BLaER1 treated with 17β-estradiol and CSF1 and Interleukin-3, amounts not matched to agents 10 nM and 100 nM (cell line): ENCODE measurements around the gene MPO.

ENCODE experiments used
- H3K27ac ChIP-seq, 11 experiments: shearing (Covaris generic); formaldehyde crosslinking; 2 replicates each; pipeline ENCODE4 v1.8.1; 2022
- H3K27me3 ChIP-seq, 11 experiments: shearing (Covaris generic); formaldehyde crosslinking; 2 replicates each; pipeline ENCODE4 v1.8.1; 2022
- H3K36me3 ChIP-seq, 11 experiments: shearing (Covaris generic); formaldehyde crosslinking; 2 replicates each; pipeline ENCODE4 v1.8.1; 2022
- H3K4me1 ChIP-seq, 10 experiments: shearing (Covaris generic); formaldehyde crosslinking; 2 replicates each; pipeline ENCODE4 v1.8.1; 2022
- H3K4me2 ChIP-seq, 11 experiments: shearing (Covaris generic); formaldehyde crosslinking; 2 replicates each; pipeline ENCODE4 v1.8.1; 2022
- H3K4me3 ChIP-seq, 10 experiments: shearing (Covaris generic); formaldehyde crosslinking; 2 replicates each; pipeline ENCODE4 v1.8.1; 2022
- H3K9ac ChIP-seq, 11 experiments: shearing (Covaris generic); formaldehyde crosslinking; 2 replicates each; pipeline ENCODE4 v1.8.1; 2022
- H3K9me3 ChIP-seq, 11 experiments: shearing (Covaris generic); formaldehyde crosslinking; replicated peaks in 1 of 11; 2 replicates each; pipeline ENCODE4 v1.8.1; 2022
- H4K20me1 ChIP-seq, 11 experiments: shearing (Covaris generic); formaldehyde crosslinking; 2 replicates each; pipeline ENCODE4 v1.8.1; 2022
- Cebpa-rat ChIP-seq, 11 experiments: shearing (Covaris generic); IDR thresholded peaks; 2 replicates each; pipeline ENCODE4 v1.8.1; 2022

MPO gene

GRCh38 chr17:58302171-58302918 lies 21.6 kb upstream of the MPO start:
- H3K27ac ChIP-seq, result peak overlapping the region in 6 of 11 experiments; percentile 47 to 73 (median 62); a peak in 11 of 22 replicates
- H3K4me3 ChIP-seq, result no peak overlapping the region

GRCh38 chr17:58301504-58302150 lies 20.9 kb upstream of the MPO start:
- no peaks in the 10 kb centered on the region for H4K20me1 ChIP-seq

More at GRCh38 chr17:58302171-58302918, 21.6 kb upstream of the MPO start:
- Histone ChIP-seq H3K9me3 (0 out of 22 replicates have a peak, but pooled peaks cover 0 to 5% (median 0%) of the 10 kb centered on the region in 11 experiments), H4K20me1 (no peaks in the 10 kb centered on the region), H3K4me1 (peaks cover 21 to 47% (median 31%) of the 10 kb centered on the region in 10 experiments), H3K4me2 (peak overlapping the region in 9 of 11 experiments; percentile 42 to 75 (median 63); a peak in 18 of 22 replicates), H3K36me3 (peaks cover 0 to 49% (median 34%) of the 10 kb centered on the region in 11 experiments; a peak in 19 of 22 replicates), H3K27me3 (no peaks in the 10 kb centered on the region), H3K9ac (peak overlapping the region in 6 of 11 experiments; percentile 1 to 49 (median 33); a peak in 7 of 22 replicates)
- TF ChIP-seq Cebpa-rat (IDR thresholded peaks at IDR 0.05), result no peak

GRCh38 chr17:58300336-58300735 lies 19.6 kb upstream of the MPO start:
- Histone ChIP-seq H3K27me3 (no peaks in the 10 kb centered on the region), H3K9ac (no peak overlapping the region), H3K4me1 (peaks cover 21 to 48% (median 31%) of the 10 kb centered on the region in 10 experiments), H3K9me3 (0 out of 22 replicates have a peak, but pooled peaks cover 0 to 5% (median 0%) of the 10 kb centered on the region in 11 experiments), H3K4me2 (no peak overlapping the region), H4K20me1 (no peaks in the 10 kb centered on the region), H3K27ac (0 out of 22 replicates have a peak overlapping the region, but pooled peaks of 1 of the 11 experiments have one; percentile 59), H3K4me3 (no peak overlapping the region), H3K36me3 (peaks cover 0 to 34% (median 22%) of the 10 kb centered on the region in 11 experiments; a peak in 17 of 22 replicates)
- TF ChIP-seq Cebpa-rat (IDR thresholded peaks at IDR 0.05), result no peak

More at GRCh38 chr17:58301504-58302150, 20.9 kb upstream of the MPO start:
- peak overlapping the region in 3 of 11 experiments; percentile 11 to 75 (median 72); a peak in 2 of 22 replicates for H3K4me2 ChIP-seq
- no peak for TF ChIP-seq Cebpa-rat (IDR thresholded peaks at IDR 0.05)
- H3K4me1 ChIP-seq, result peaks cover 21 to 50% (median 31%) of the 10 kb centered on the region in 10 experiments
- H3K9ac ChIP-seq, result peak overlapping the region in 1 of 11 experiments; percentile 34; a peak in 1 of 22 replicates
- 0 out of 22 replicates have a peak, but pooled peaks cover 0 to 5% (median 0%) of the 10 kb centered on the region in 11 experiments for H3K9me3 ChIP-seq
- H3K36me3 ChIP-seq, result peaks cover 0 to 41% (median 26%) of the 10 kb centered on the region in 11 experiments; a peak in 17 of 22 replicates
- H3K27ac ChIP-seq, result peak overlapping the region in 6 of 11 experiments; percentile 26 to 73 (median 62); a peak in 7 of 22 replicates
- no peaks in the 10 kb centered on the region for H3K27me3 ChIP-seq
- no peak overlapping the region for H3K4me3 ChIP-seq

- no peak overlapping the region for H3K9ac ChIP-seq
- no peak overlapping the region for H3K27ac ChIP-seq
- H4K20me1 ChIP-seq, result no peaks in the 10 kb centered on the region
- H3K4me2 ChIP-seq, result no peak overlapping the region
- no peak overlapping the region for H3K4me3 ChIP-seq
- H3K4me1 ChIP-seq, result peaks cover 0 to 17% (median 10%) of the 10 kb centered on the region in 10 experiments; a peak in 14 of 20 replicates
- TF ChIP-seq Cebpa-rat (IDR thresholded peaks at IDR 0.05), result no peak
- H3K27me3 ChIP-seq, result no peaks in the 10 kb centered on the region
- H3K36me3 ChIP-seq, result no peaks in the 10 kb centered on the region
- H3K9me3 ChIP-seq, result 0 out of 22 replicates have a peak, but pooled peaks cover 0 to 5% (median 0%) of the 10 kb centered on the region in 11 experiments
Measured at GRCh38 chr17:58294034-58294433, 13.3 kb upstream of the MPO start.

GRCh38 chr17:58291246-58291645 lies 10.5 kb upstream of the MPO start:
- Histone ChIP-seq H3K4me1 (peaks cover 0 to 40% (median 22%) of the 10 kb centered on the region in 10 experiments; a peak in 14 of 20 replicates), H3K9me3 (0 out of 22 replicates have a peak, but pooled peaks cover 0 to 4% (median 0%) of the 10 kb centered on the region in 11 experiments), H3K4me3 (no peak overlapping the region), H3K27ac (no peak overlapping the region), H3K27me3 (no peaks in the 10 kb centered on the region), H3K4me2 (peak overlapping the region in 2 of 11 experiments; percentile 7 to 29; a peak in 2 of 22 replicates), H3K36me3 (no peaks in the 10 kb centered on the region), H3K9ac (no peak overlapping the region), H4K20me1 (no peaks in the 10 kb centered on the region)
- TF ChIP-seq Cebpa-rat (IDR thresholded peaks at IDR 0.05), result no peak

GRCh38 chr17:58289869-58290268 lies 9.1 kb upstream of the MPO start:
- Histone ChIP-seq H3K27me3 (no peaks in the 10 kb centered on the region), H3K4me2 (peak overlapping the region in 6 of 11 experiments; percentile 2 to 48 (median 22); a peak in 8 of 22 replicates), H3K4me3 (no peak overlapping the region), H3K9ac (no peak overlapping the region), H3K27ac (peak overlapping the region in 5 of 11 experiments; percentile 4 to 97 (median 49); a peak in 6 of 22 replicates), H3K9me3 (0 out of 22 replicates have a peak, but pooled peaks cover 0 to 4% (median 0%) of the 10 kb centered on the region in 11 experiments), H3K4me1 (peaks cover 11 to 54% (median 34%) of the 10 kb centered on the region in 10 experiments), H3K36me3 (no peaks in the 10 kb centered on the region), H4K20me1 (no peaks in the 10 kb centered on the region)
- no peak for TF ChIP-seq Cebpa-rat (IDR thresholded peaks at IDR 0.05)

GRCh38 chr17:58285422-58285810 lies 4.7 kb upstream of the MPO start:
- H3K4me2 ChIP-seq, result peak overlapping the region; percentile 55 to 89 (median 83); a peak in 21 of 22 replicates
- H3K9ac ChIP-seq, result peak overlapping the region in 9 of 11 experiments; percentile 17 to 84 (median 77); a peak in 17 of 22 replicates
- H3K27me3 ChIP-seq, result no peaks in the 10 kb centered on the region
- peaks cover 34 to 95% (median 71%) of the 10 kb centered on the region in 10 experiments for H3K4me1 ChIP-seq
- no peak overlapping the region for H3K4me3 ChIP-seq
- no peaks in the 10 kb centered on the region for H4K20me1 ChIP-seq
- no peak for TF ChIP-seq Cebpa-rat (IDR thresholded peaks at IDR 0.05)
- peak overlapping the region in 9 of 11 experiments; percentile 65 to 97 (median 90); a peak in 18 of 22 replicates for H3K27ac ChIP-seq
- H3K9me3 ChIP-seq, result peaks cover 0 to 18% (median 0%) of the 10 kb centered on the region in 11 experiments; a peak in 7 of 22 replicates
- 0 out of 22 replicates have a peak, but pooled peaks cover 0 to 3% (median 0%) of the 10 kb centered on the region in 11 experiments for H3K36me3 ChIP-seq
